ENCODE results near the gene PNMA8C.
"Not testable (repeated sequence)": the region's sequence is repeated elsewhere in the genome, so short reads cannot be mapped to it uniquely, and the experiment has no call there.

Gene PNMA8C

GRCh38 chr19:46446021-46446420 lies 17.3 kb upstream of the PNMA8C start:
- DNase-seq: no peak

GRCh38 chr19:46442808-46443450 lies 14.2 kb upstream of the PNMA8C start:
- DNase-seq: no peak

GRCh38 chr19:46441866-46442265 lies 13.1 kb upstream of the PNMA8C start:
- DNase-seq: no peak

GRCh38 chr19:46435689-46436088 lies 7.0 kb upstream of the PNMA8C start:
- DNase-seq: not testable (repeated sequence)

GRCh38 chr19:46435009-46435408 lies 6.3 kb upstream of the PNMA8C start:
- no peak for DNase-seq

GRCh38 chr19:46433470-46433869 lies 4.7 kb upstream of the PNMA8C start:
- DNase-seq: not testable (repeated sequence)

- DNase-seq: no peak
Measured at GRCh38 chr19:46431824-46432223, 3.1 kb upstream of the PNMA8C start.

GRCh38 chr19:46429999-46430398 lies 1.3 kb upstream of the PNMA8C start:
- DNase-seq: no peak

- DNase-seq: no peak
Measured at GRCh38 chr19:46427518-46428045, 1.2 kb downstream of the PNMA8C start.

- DNase-seq: no peak
Measured at GRCh38 chr19:46426506-46427162, 2.1 kb downstream of the PNMA8C start.

- no peak for DNase-seq
Measured at GRCh38 chr19:46426035-46426505, 2.7 kb downstream of the PNMA8C start.

- no peak for DNase-seq
Measured at GRCh38 chr19:46423188-46423587, 5.5 kb downstream of the PNMA8C start.

- no peak for DNase-seq
Measured at GRCh38 chr19:46422344-46422743, 6.4 kb downstream of the PNMA8C start.

GRCh38 chr19:46420056-46420455 lies 8.7 kb downstream of the PNMA8C start:
- no peak for DNase-seq

GRCh38 chr19:46415804-46416709 lies 12.7 kb downstream of the PNMA8C start:
- not testable (repeated sequence) for DNase-seq

GRCh38 chr19:46414899-46415298 lies 13.8 kb downstream of the PNMA8C start:
- not testable (repeated sequence) for DNase-seq

GRCh38 chr19:46413262-46414031 lies 15.3 kb downstream of the PNMA8C start, which contains the start of gene CCDC8:
Gene CCDC8, minus strand, starts transcription at chr19:46413564. Its CDS starts 754 bp downstream, at chr19:46412810.
- no peak for DNase-seq

- no peak for DNase-seq
Measured at GRCh38 chr19:46412650-46413261, 16.0 kb downstream of the PNMA8C start.

GRCh38 chr19:46411925-46412649 lies 16.6 kb downstream of the PNMA8C start:
- no peak for DNase-seq

GRCh38 chr19:46411088-46411924 lies 17.4 kb downstream of the PNMA8C start:
- DNase-seq: no peak
